K562 (cell line): ENCODE data around the gene RALB. TPM values are rescaled to one million over a fixed set of nuclear protein-coding genes. Genes with fewer than 3 reads are reported as not detected.

Experiments used
- ATAC-seq: fragments of 200-7000 bp; cut with Tn5 transposase; 3 replicates; pipeline ENCODE4 v1.9.1; 2020; ENCODE audit warnings: moderate library complexity
- BruUV-seq: library from RNA; stranded (reverse); fragments of 400-500 nt; replicated peaks from 2 replicates; lab custom pipeline; 2021; lab: Mats Ljungman, UMichigan
- CTCF ChIA-PET: fragments of 300-600 bp; formaldehyde crosslinking; extraction: SDS; loops from one replicate; lab custom pipeline; 2021; ENCODE audit warnings: low intra/inter-chr PET ratio; lab: Yijun Ruan, JAX
- POLR2A ChIA-PET: fragments of 300-600, 350-650 bp; sonication (Branson Sonifier 250); formaldehyde crosslinking; extraction: SDS; loops from one replicate; lab custom pipeline; 2021; ENCODE audit warnings: antibody characterized with exemption, inconsistent platforms; lab: Yijun Ruan, JAX
- DNase-seq, 4 experiments: peaks; one replicate each; pipeline versions ENCODE4 v3.0.0 to v3.0.0-alpha.2; 2011 to 2018; ENCODE audit warnings: low spot score in 3 of 4, mixed read lengths in 3 of 4; ENCODE audit errors: extremely low read depth in 1 of 4
- FAIRE-seq: peaks from 2 replicates; lab custom pipeline; 2011; peaks lifted over from hg19 to GRCh38; lab: Jason Lieb, UNC
- H2AFZ ChIP-seq: 2 replicates; pipeline ENCODE4 v1.6.0; 2011; ENCODE audit warnings: low read depth, low read length, control low read depth, inconsistent platforms
- H3K27ac ChIP-seq: fragments of 200-600 bp; 3 replicates; pipeline ENCODE4 v1.8.0; 2011; ENCODE audit warnings: low read depth, mild to moderate bottlenecking, control low read depth, inconsistent platforms, low read length, moderate library complexity, mixed read lengths; ENCODE audit errors: extremely low read depth
- H3K27me3 ChIP-seq, 2 experiments: fragments of 300-600 bp in 1 of 2; 2 replicates in 1 of 2; 3 replicates in 1 of 2; pipeline versions ENCODE4 v1.6.0 to v1.8.0; 2011; ENCODE audit warnings: inconsistent platforms in 2 of 2, low read length in 2 of 2, mild to moderate bottlenecking in 1 of 2, mixed read lengths in 1 of 2, moderate library complexity in 1 of 2; ENCODE audit not compliant: control insufficient read depth in 2 of 2, insufficient read depth in 2 of 2
- H3K36me3 ChIP-seq: fragments of 300-600 bp; 3 replicates; pipeline ENCODE4 v1.8.0; 2011; ENCODE audit warnings: mild to moderate bottlenecking, low read length, inconsistent platforms; ENCODE audit not compliant: control insufficient read depth, insufficient read depth
- H3K4me1 ChIP-seq, 2 experiments: fragments of 200-600 bp in 1 of 2; replicated peaks in 1 of 2; 2 replicates in 1 of 2; 3 replicates in 1 of 2; pipeline versions ENCODE4 v1.5.1 to v1.8.0; 2011; ENCODE audit warnings: inconsistent platforms in 2 of 2, low read length in 2 of 2, mild to moderate bottlenecking in 1 of 2, mixed read lengths in 1 of 2, moderate library complexity in 1 of 2; ENCODE audit not compliant: control insufficient read depth in 2 of 2, insufficient read depth in 2 of 2
- H3K4me2 ChIP-seq: 2 replicates; pipeline ENCODE4 v1.6.1; 2011; ENCODE audit warnings: low read length, control low read depth, inconsistent platforms, mixed read lengths; ENCODE audit not compliant: insufficient read depth
- H3K4me3 ChIP-seq: fragments of 200-600 bp; sonication (generic), shearing (Covaris generic); 2 replicates; pipeline ENCODE4 v1.5.1; 2016; ENCODE audit warnings: control low read depth, inconsistent platforms
- H3K79me2 ChIP-seq: fragments of 200-600 bp; 3 replicates; pipeline ENCODE4 v1.8.0; 2011; ENCODE audit warnings: low read length, inconsistent platforms; ENCODE audit not compliant: control insufficient read depth, insufficient read depth
- H3K9ac ChIP-seq, 2 experiments: 2 replicates each; pipeline versions ENCODE4 v1.6.0 to v1.6.1; 2011; ENCODE audit warnings: low read depth in 2 of 2, low read length in 2 of 2, control low read depth in 1 of 2, inconsistent platforms in 1 of 2, mild to moderate bottlenecking in 1 of 2, mixed read lengths in 1 of 2; ENCODE audit not compliant: insufficient read depth in 1 of 2
- H3K9me1 ChIP-seq: one replicate; pipeline ENCODE4 v1.6.0; 2011; ENCODE audit warnings: inconsistent platforms, mild to moderate bottlenecking, low read length, moderate library complexity; ENCODE audit not compliant: control insufficient read depth, insufficient read depth
- H3K9me3 ChIP-seq: replicated peaks from 2 replicates; pipeline ENCODE4 v1.5.1; 2011; ENCODE audit warnings: low read depth, low read length, inconsistent platforms; ENCODE audit not compliant: control insufficient read depth, insufficient read depth
- H4K20me1 ChIP-seq: replicated peaks from 2 replicates; pipeline ENCODE4 v1.6.1; 2011; ENCODE audit warnings: low read length, inconsistent platforms, mixed read lengths; ENCODE audit not compliant: control insufficient read depth, insufficient read depth
- JUND ChIP-seq, 2 experiments: IDR thresholded peaks; 2 replicates in 1 of 2; 3 replicates in 1 of 2; pipeline ENCODE4 v1.6.1; 2011; ENCODE audit warnings: borderline replicate concordance in 2 of 2, low read depth in 2 of 2, low read length in 2 of 2, improper control_type of control experiment in 1 of 2, missing biosample characterization in 1 of 2, missing genetic modification characterization in 1 of 2, missing genetic modification reagents in 1 of 2
- ZBTB8A ChIP-seq: fragments of 450-650 bp; IDR thresholded peaks from 2 replicates; pipeline ENCODE4 v1.6.1; 2018; ENCODE audit warnings: mild to moderate bottlenecking, moderate library complexity; ENCODE audit not compliant: partially characterized antibody
- ZNF408 ChIP-seq: fragments of 250-450 bp; sonication (Bioruptor Pico); IDR thresholded peaks from 2 replicates; pipeline ENCODE4 v1.4.0; 2020; ENCODE audit warnings: low read depth, mild to moderate bottlenecking, moderate library complexity
- ZNF445 ChIP-seq: fragments of 250-450 bp; sonication (Bioruptor Pico); IDR thresholded peaks from 2 replicates; pipeline ENCODE4 v1.4.0; 2020; ENCODE audit warnings: low read depth, mild to moderate bottlenecking, moderate library complexity
- ZNF696 ChIP-seq: fragments of 250-450 bp; sonication (Bioruptor Pico); conservative IDR thresholded peaks from 2 replicates; pipeline ENCODE4 v1.4.0; 2020; ENCODE audit warnings: mild to moderate bottlenecking, moderate library complexity
- WGBS: fragments of 100-300 bp; shearing (Covaris generic); methylation state at CpG from one replicate; pipeline ENCODE4 v1.1.6; 2016; ENCODE audit warnings: low coverage, mixed read lengths; ENCODE audit not compliant: insufficient coverage; ENCODE audit errors: missing lambda C conversion rate; 5-methylcytosine and 5-hydroxymethylcytosine counted together
- in situ Hi-C: fragments of 300-500 bp; cut with MboI; formaldehyde crosslinking; loops from 4 replicates; pipeline ENCODE4 v1.15.0; 2018; ENCODE audit warnings: inconsistent platforms, mixed read lengths
- intact Hi-C: fragments of 100-400 bp; cut with micrococcal nuclease; formaldehyde crosslinking; loops from 2 replicates; pipeline ENCODE4 v1.14.2; 2022
- polyA plus RNA-seq, 8 experiments: library from polyadenylated mRNA; depleted of rRNA in 4 of 8; stranded (reverse) in 5 of 8; unstranded in 3 of 8; fragments of >200 nt; fragmentation: Nextera tagmentation in 2 of 8; fragmentation: Illumina TruSeq in 1 of 8; extraction: Ambion mirVana in 2 of 8; extraction: Trizol in 1 of 8; gene quantifications; 2 replicates each; pipeline versions ENCODE4 v1.2.1 to v1.2.3, GENCODE V29; 2011 to 2014; ENCODE audit warnings: inconsistent platforms in 1 of 8, missing spikeins in 1 of 8
- total RNA-seq, 7 experiments: library from RNA; depleted of rRNA in 6 of 7; stranded (reverse); fragments of >200 nt in 6 of 7; fragmentation: Illumina TruSeq in 2 of 7; extraction: Trizol in 2 of 7; gene quantifications; 2 replicates each; pipeline versions ENCODE4 v1.2.1 to v1.2.3, GENCODE V29; 2011 to 2021; ENCODE audit warnings: low replicate concordance in 1 of 7
- TF ChIP-seq, protein P1 (sequence below), 3 experiments: IDR thresholded peaks in 2 of 3; conservative IDR thresholded peaks in 1 of 3; 2 replicates each; pipeline ENCODE4 v1.5.1; 2011 to 2012; ENCODE audit warnings: low read length in 3 of 3, mild to moderate bottlenecking in 3 of 3, control low read depth in 2 of 3, improper control_type of control experiment in 1 of 3, inconsistent platforms in 1 of 3, low read depth in 1 of 3, mixed read lengths in 1 of 3, moderate library complexity in 1 of 3; ENCODE audit not compliant: insufficient read depth in 2 of 3

RALB gene
- total and polyA plus RNA-seq, 9 of the 15 experiments (the other 6 are each of a cell fraction or from before 2014, with no cell fraction given): 14.8 to 65.6 (median 38.4) TPM

GRCh38 chr2:120279708-120280107 is 27.1 kb downstream of the RALB start (continued):
- no peak for TF ChIP-seq ZNF696 (CRISPR knock-in tag)
- no peak for TF ChIP-seq ZBTB8A
- no peak for TF ChIP-seq ZNF445 (CRISPR knock-in tag)
- no peak for TF ChIP-seq JUND (IDR thresholded peaks at IDR 0.05; ENCODE audit: borderline replicate concordance, low read depth, low read length)
- TF ChIP-seq JUND (tag; IDR thresholded peaks at IDR 0.05; ENCODE audit: borderline replicate concordance, low read depth, low read length): no peak
- TF ChIP-seq, all 486 proteins: peak for 0

DNA sequence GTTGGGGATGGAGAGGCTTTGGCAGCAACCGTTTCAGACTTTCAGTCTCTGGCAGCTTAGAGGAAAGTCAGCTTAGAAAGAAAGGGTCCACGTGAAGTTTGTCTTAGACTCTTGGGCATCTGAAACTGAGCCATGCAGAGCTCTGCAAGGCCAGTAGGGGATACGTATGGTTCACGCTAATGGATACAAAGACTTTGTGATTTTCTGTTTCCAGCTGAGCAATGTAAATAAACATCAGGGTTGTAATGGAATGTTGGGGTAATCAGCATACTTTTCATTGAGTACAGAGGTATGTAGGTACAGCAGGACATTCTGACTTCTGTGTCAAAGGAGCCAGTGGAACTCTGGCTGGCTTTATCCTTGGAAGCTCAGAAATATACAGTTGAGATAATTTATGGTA is 31.0 kb downstream of the RALB start:
- no peak overlapping the region for H3K27ac ChIP-seq
- in situ Hi-C loops (no loop called here), intact Hi-C loops (no loop called here)
- H3K79me2 ChIP-seq: no peaks in the 10 kb centered on the region
- peaks cover 22% of the 10 kb centered on the region; the same call in 2 of the 3 replicates for H3K36me3 ChIP-seq
- no peak overlapping the region for H3K4me3 ChIP-seq
- ATAC-seq (peak; percentile 63), DNase-seq (no peak), FAIRE-seq (peak; percentile 37)
- ChIA-PET POLR2A (interaction anchor here (0.6 to 0.8 kb wide), 3 partner anchors 13 to 1197 kb away, joined by 3 read pairs; no protein-coding TSS in a partner anchor), CTCF (no interaction called here)
- no peaks in the 10 kb centered on the region for H3K9me3 ChIP-seq
- no peaks in the 10 kb centered on the region for H4K20me1 ChIP-seq
- H3K4me2 ChIP-seq: no peak overlapping the region
- H3K9me1 ChIP-seq: no peaks in the 10 kb centered on the region
- H2AFZ ChIP-seq: no peak overlapping the region
- no TSS peak for BruUV-seq
- H3K4me1 ChIP-seq: no peaks in the 10 kb centered on the region
- no peaks in the 10 kb centered on the region for H3K27me3 ChIP-seq
- 64% methylated on average over 4 of the region's 4 CpGs for WGBS
- H3K9ac ChIP-seq: no peak overlapping the region
- TF ChIP-seq ZNF408: no peak
- TF ChIP-seq, protein P1, sequence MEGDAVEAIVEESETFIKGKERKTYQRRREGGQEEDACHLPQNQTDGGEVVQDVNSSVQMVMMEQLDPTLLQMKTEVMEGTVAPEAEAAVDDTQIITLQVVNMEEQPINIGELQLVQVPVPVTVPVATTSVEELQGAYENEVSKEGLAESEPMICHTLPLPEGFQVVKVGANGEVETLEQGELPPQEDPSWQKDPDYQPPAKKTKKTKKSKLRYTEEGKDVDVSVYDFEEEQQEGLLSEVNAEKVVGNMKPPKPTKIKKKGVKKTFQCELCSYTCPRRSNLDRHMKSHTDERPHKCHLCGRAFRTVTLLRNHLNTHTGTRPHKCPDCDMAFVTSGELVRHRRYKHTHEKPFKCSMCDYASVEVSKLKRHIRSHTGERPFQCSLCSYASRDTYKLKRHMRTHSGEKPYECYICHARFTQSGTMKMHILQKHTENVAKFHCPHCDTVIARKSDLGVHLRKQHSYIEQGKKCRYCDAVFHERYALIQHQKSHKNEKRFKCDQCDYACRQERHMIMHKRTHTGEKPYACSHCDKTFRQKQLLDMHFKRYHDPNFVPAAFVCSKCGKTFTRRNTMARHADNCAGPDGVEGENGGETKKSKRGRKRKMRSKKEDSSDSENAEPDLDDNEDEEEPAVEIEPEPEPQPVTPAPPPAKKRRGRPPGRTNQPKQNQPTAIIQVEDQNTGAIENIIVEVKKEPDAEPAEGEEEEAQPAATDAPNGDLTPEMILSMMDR (IDR thresholded peaks at IDR 0.05 in 2 of 3, conservative IDR thresholded peaks at IDR 0.05 in 1 of 3; ENCODE audit: insufficient read depth in 2 of 3, low read depth in 1 of 3, low read length in 3 of 3): peak in 1 of 3 experiments; percentile 10; a peak in 1 of 6 replicates
